Prostate gland (tissue), 2 donors: ENCODE data around the gene WSB1. TPM values are rescaled to one million over a fixed set of nuclear protein-coding genes. Genes with fewer than 3 reads are reported as not detected.
A peak's percentile ranks its signal among the peaks of the same experiment; 100 is the strongest.

Experiments
- DNase-seq: peaks from one replicate; pipeline ENCODE4 v3.0.0-alpha.2; 2019; ENCODE audit warnings: low spot score
- H3K27ac ChIP-seq, 2 donors: fragments of 200-600 bp; sonication (generic); 2 replicates each; pipeline ENCODE4 v1.5.1; 2017 to 2019
- H3K27me3 ChIP-seq: fragments of 200-600 bp; sonication (generic); replicated peaks from 2 replicates; pipeline ENCODE4 v1.5.1; 2019; ENCODE audit not compliant: insufficient read depth
- H3K36me3 ChIP-seq, 2 donors: fragments of 200-600 bp; sonication (generic); 1 replicate in 1 of 2; 2 replicates in 1 of 2; pipeline versions ENCODE4 v1.5.1 to v1.8.1; 2017 to 2019
- H3K4me1 ChIP-seq: fragments of 200-600 bp; sonication (generic); replicated peaks from 2 replicates; pipeline ENCODE4 v1.5.1; 2019
- H3K4me3 ChIP-seq, 2 donors: fragments of 200-600 bp; sonication (generic); 2 replicates each; pipeline ENCODE4 v1.5.1; 2017 to 2019
- H3K9me3 ChIP-seq: fragments of 200-600 bp; sonication (generic); 2 replicates; pipeline ENCODE4 v1.5.1; 2017
- POLR2A ChIP-seq: fragments of 450-650 bp; IDR thresholded peaks from one replicate; pipeline ENCODE4 v1.6.1; 2016; ENCODE audit warnings: antibody characterized with exemption, mild to moderate bottlenecking
- POLR2AphosphoS5 ChIP-seq: sonication (generic); formaldehyde crosslinking; IDR thresholded peaks from one replicate; pipeline ENCODE4 v1.6.1; 2017; ENCODE audit warnings: antibody characterized with exemption
- WGBS: methylation state at CpG from one replicate; pipeline ENCODE4 v1.1.5; 2018; 5-methylcytosine and 5-hydroxymethylcytosine counted together
- intact Hi-C: fragments of 100-400 bp; cut with DNase I; formaldehyde crosslinking; loops from one replicate; pipeline ENCODE4 v1.14.2; 2022
- total RNA-seq, 2 donors: library from RNA; depleted of rRNA; stranded (reverse); fragments of >200 nt; gene quantifications; one replicate each; pipeline ENCODE4 v1.1.0, GENCODE V29; 2016
- TF ChIP-seq, protein P1 (sequence below), 4 experiments: fragments of 200-600 bp in 2 of 4; fragments of 450-650 bp in 2 of 4; sonication (generic) in 2 of 4; IDR thresholded peaks; 1 replicate in 3 of 4; 2 replicates in 1 of 4; pipeline ENCODE4 v1.5.1; 2016 to 2019; ENCODE audit warnings: antibody characterized with exemption in 4 of 4, mild to moderate bottlenecking in 2 of 4, moderate library complexity in 2 of 4

WSB1 gene
- total RNA-seq, 2 donors from 2014 or later, result 45.7 to 116 TPM

DNA sequence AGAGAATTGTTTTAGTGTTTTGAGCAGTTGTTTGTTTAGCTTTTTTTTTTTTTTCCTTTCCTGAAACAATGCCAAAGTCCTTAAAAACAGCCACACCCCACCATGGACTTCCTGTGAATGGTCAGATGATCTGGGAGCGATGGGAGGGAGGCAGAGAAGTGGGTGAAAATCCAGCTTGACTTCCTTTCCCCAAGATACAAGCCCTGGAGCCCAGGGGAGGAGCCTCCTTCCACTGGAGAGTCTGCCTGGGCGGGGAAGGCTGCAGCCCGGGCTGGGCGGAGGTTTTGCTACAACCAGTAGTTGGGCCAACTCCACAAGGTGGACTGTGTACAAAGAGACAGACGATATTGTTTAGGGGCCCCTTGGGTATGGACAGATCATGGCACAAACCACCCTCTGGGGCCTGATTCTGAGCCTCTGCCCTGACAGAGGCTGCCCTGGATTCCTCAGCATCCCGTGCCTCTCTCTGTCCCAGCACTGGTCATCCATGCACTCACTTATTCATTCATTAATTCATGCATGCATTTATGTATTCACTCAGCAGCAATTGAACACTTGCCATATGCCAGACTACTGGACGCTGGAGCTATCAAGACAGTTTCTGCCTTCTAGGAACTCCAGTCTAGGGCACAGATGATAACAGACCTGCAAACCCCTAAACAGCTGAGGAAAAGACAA is 29.8 kb downstream of the WSB1 start:
- Histone ChIP-seq H3K27me3 (no peaks in the 10 kb centered on the region), H3K9me3 (no peaks in the 10 kb centered on the region), H3K36me3 (no peaks in the 10 kb centered on the region), H3K4me3 (no peak overlapping the region), H3K4me1 (peaks cover 6% of the 10 kb centered on the region), H3K27ac (no peak overlapping the region)
- TF ChIP-seq POLR2A (no peak), POLR2AphosphoS5 (peak; percentile 19)
- WGBS, result 37% methylated on average over 7 of the region's 7 CpGs
- peak; percentile 41 for DNase-seq
- intact Hi-C loops, result no loop called here

DNA sequence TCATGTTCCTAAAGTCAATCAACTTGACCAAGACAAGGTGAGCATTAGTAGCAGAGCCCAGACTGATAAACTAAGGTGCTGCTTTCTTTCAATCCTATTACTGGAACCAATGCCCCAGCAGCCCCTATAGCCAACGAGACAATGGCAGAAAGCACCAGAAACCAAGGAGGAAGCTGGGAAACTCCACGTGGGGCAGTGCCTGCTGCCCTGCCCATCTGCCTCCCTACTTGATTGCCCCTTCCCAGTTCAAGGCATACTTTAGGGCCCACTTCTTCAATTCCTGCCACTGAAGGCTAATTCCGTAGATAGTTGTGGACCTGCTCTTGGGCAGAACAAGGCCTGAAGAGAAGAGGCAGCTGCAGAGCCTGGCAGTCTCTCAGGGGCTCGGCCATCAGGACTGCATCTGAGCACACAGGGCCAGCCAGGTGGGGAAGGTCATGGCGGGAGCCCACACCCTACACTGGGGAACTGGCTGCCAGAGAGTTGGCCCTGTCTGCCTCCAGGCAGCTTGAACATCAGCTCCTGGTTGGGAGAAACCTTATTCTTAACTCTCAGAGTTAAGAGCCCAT is 30.9 kb downstream of the WSB1 start:
- no peak for DNase-seq
- TF ChIP-seq POLR2A (no peak), POLR2AphosphoS5 (no peak)
- TF ChIP-seq, protein P1, sequence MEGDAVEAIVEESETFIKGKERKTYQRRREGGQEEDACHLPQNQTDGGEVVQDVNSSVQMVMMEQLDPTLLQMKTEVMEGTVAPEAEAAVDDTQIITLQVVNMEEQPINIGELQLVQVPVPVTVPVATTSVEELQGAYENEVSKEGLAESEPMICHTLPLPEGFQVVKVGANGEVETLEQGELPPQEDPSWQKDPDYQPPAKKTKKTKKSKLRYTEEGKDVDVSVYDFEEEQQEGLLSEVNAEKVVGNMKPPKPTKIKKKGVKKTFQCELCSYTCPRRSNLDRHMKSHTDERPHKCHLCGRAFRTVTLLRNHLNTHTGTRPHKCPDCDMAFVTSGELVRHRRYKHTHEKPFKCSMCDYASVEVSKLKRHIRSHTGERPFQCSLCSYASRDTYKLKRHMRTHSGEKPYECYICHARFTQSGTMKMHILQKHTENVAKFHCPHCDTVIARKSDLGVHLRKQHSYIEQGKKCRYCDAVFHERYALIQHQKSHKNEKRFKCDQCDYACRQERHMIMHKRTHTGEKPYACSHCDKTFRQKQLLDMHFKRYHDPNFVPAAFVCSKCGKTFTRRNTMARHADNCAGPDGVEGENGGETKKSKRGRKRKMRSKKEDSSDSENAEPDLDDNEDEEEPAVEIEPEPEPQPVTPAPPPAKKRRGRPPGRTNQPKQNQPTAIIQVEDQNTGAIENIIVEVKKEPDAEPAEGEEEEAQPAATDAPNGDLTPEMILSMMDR (IDR thresholded peaks at IDR 0.05), result no peak
- no peak overlapping the region for H3K27ac ChIP-seq
- intact Hi-C loops, result no loop called here
- WGBS, result 93% methylated on average over 5 of the region's 5 CpGs
- H3K36me3 ChIP-seq, result no peaks in the 10 kb centered on the region
- H3K4me3 ChIP-seq, result no peak overlapping the region
- H3K9me3 ChIP-seq, result no peaks in the 10 kb centered on the region
- peaks cover 6% of the 10 kb centered on the region for H3K4me1 ChIP-seq
- no peaks in the 10 kb centered on the region for H3K27me3 ChIP-seq

- Histone ChIP-seq H3K36me3 (no peaks in the 10 kb centered on the region), H3K27me3 (no peaks in the 10 kb centered on the region), H3K27ac (no peak overlapping the region), H3K4me3 (no peak overlapping the region), H3K9me3 (no peaks in the 10 kb centered on the region), H3K4me1 (peaks cover 6% of the 10 kb centered on the region)
- WGBS, result 85% methylated on average over 2 of the region's 2 CpGs
- intact Hi-C loops, result no loop called here
- no peak for TF ChIP-seq POLR2AphosphoS5
- no peak for TF ChIP-seq POLR2A
- TF ChIP-seq, protein P1 (IDR thresholded peaks at IDR 0.05), result no peak
- no peak for DNase-seq
These were observed 32.1 kb downstream of the WSB1 start for GRCh38 chr17:27326051-27326450.

DNA sequence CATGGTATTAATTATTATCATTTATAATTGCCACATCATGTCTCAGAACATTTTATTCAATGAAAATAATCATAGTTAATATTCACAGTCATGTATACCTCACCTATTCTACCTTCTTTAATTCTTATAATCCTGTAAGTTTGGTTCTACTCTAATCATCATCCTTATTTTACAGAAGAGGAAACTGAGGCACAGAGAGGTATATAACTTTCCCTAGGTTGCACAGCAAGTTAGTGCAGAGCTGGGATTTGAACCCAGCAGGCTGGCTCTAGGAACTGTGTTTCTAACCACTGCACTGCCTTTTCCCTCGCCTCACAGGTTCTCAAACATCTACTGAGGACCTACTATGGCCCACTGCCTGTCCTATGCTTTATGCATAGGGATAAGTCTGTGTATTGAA is 32.7 kb downstream of the WSB1 start:
- H3K36me3 ChIP-seq, result no peaks in the 10 kb centered on the region
- DNase-seq, result no peak
- no peak overlapping the region for H3K27ac ChIP-seq
- H3K4me3 ChIP-seq, result no peak overlapping the region
- no peaks in the 10 kb centered on the region for H3K9me3 ChIP-seq
- intact Hi-C loops, result no loop called here
- H3K4me1 ChIP-seq, result peaks cover 6% of the 10 kb centered on the region
- TF ChIP-seq POLR2AphosphoS5 (no peak), POLR2A (no peak)
- TF ChIP-seq, protein P1 (IDR thresholded peaks at IDR 0.05), result no peak
- WGBS, result 94% methylated on average over 1 of the region's 1 CpG
- H3K27me3 ChIP-seq, result no peaks in the 10 kb centered on the region

- Histone ChIP-seq H3K4me3 (no peak overlapping the region), H3K9me3 (no peaks in the 10 kb centered on the region), H3K36me3 (no peaks in the 10 kb centered on the region), H3K27ac (no peak overlapping the region), H3K27me3 (no peaks in the 10 kb centered on the region), H3K4me1 (peaks cover 7% of the 10 kb centered on the region)
- no peak for DNase-seq
- TF ChIP-seq POLR2AphosphoS5 (no peak), POLR2A (no peak)
- TF ChIP-seq, protein P1 (IDR thresholded peaks at IDR 0.05), result no peak
- WGBS, result 90% methylated on average over 7 of the region's 7 CpGs
- intact Hi-C loops, result no loop called here
These were observed 33.5 kb downstream of the WSB1 start for GRCh38 chr17:27327397-27327796.
